GM19455 (cell line): ENCODE measurements around the gene TFDP2.
"Not testable (repeated sequence)": the region's sequence is repeated elsewhere in the genome, so short reads cannot be mapped to it uniquely, and the experiment has no call there.

Source experiments
- ATAC-seq: cut with Tn5 transposase; IDR thresholded peaks from one replicate; pipeline ENCODE4 v1.9.1; 2021; ENCODE audit not compliant: unreplicated experiment

Gene TFDP2

GRCh38 chr3:142129516-142130171 is 19.7 kb downstream of the TFDP2 start:
- no peak for ATAC-seq

GRCh38 chr3:142127941-142128658 is 21.2 kb downstream of the TFDP2 start:
- ATAC-seq, result no peak

GRCh38 chr3:142124243-142124642 is 25.1 kb downstream of the TFDP2 start:
- no peak for ATAC-seq

- no peak for ATAC-seq
These were observed 28.6 kb downstream of the TFDP2 start for GRCh38 chr3:142120707-142121106.

GRCh38 chr3:142118911-142119310 is 30.4 kb downstream of the TFDP2 start:
- ATAC-seq, result no peak

GRCh38 chr3:142117056-142117851 is 32.1 kb downstream of the TFDP2 start:
- ATAC-seq, result no peak

- no peak for ATAC-seq
These were observed 33.3 kb downstream of the TFDP2 start for GRCh38 chr3:142115867-142116668.

- ATAC-seq, result no peak
These were observed 36.7 kb downstream of the TFDP2 start for GRCh38 chr3:142112601-142113000.

GRCh38 chr3:142106548-142106947 is 42.8 kb downstream of the TFDP2 start:
- ATAC-seq, result no peak

GRCh38 chr3:142105991-142106390 is 43.4 kb downstream of the TFDP2 start:
- ATAC-seq, result no peak

GRCh38 chr3:142104763-142105162 is 44.6 kb downstream of the TFDP2 start:
- no peak for ATAC-seq

GRCh38 chr3:142098964-142099363 is 50.4 kb downstream of the TFDP2 start:
- no peak for ATAC-seq

GRCh38 chr3:142097099-142097843 is 52.1 kb downstream of the TFDP2 start:
- ATAC-seq, result no peak

- no peak for ATAC-seq
These were observed 53.5 kb downstream of the TFDP2 start for GRCh38 chr3:142095841-142096240.

GRCh38 chr3:142088925-142089324 is 60.4 kb downstream of the TFDP2 start:
- ATAC-seq, result not testable (repeated sequence)

GRCh38 chr3:142088522-142088921 is 60.8 kb downstream of the TFDP2 start:
- ATAC-seq, result no peak

- no peak for ATAC-seq
These were observed 61.7 kb downstream of the TFDP2 start for GRCh38 chr3:142087676-142088075.

GRCh38 chr3:142086581-142087090 is 62.7 kb downstream of the TFDP2 start:
- no peak for ATAC-seq

GRCh38 chr3:142081178-142081577 is 68.2 kb downstream of the TFDP2 start:
- no peak for ATAC-seq

- no peak for ATAC-seq
These were observed 71.4 kb downstream of the TFDP2 start for GRCh38 chr3:142077859-142078500.
